GM12878 (cell line): ENCODE results near the gene SMURF1. TPM values are rescaled to one million over a fixed set of nuclear protein-coding genes. Genes with fewer than 3 reads are reported as not detected.

Experiments
- ATAC-seq: fragments of 200-7000 bp; cut with Tn5 transposase; 3 replicates; pipeline ENCODE4 v1.9.1; 2020; ENCODE audit warnings: mild to moderate bottlenecking, moderate library complexity
- BruUV-seq: library from RNA; stranded (reverse); fragments of 400-500 nt; replicated peaks from 2 replicates; lab custom pipeline; 2021; lab: Mats Ljungman, UMichigan
- CTCF ChIA-PET: fragments of 300-600 bp; sonication (Branson Sonifier 250); formaldehyde crosslinking; extraction: SDS; loops from one replicate; lab custom pipeline; 2021; ENCODE audit warnings: inconsistent platforms; lab: Yijun Ruan, JAX
- POLR2A ChIA-PET: fragments of 350-600 bp; formaldehyde crosslinking; extraction: SDS; loops from one replicate; lab custom pipeline; 2021; ENCODE audit warnings: inconsistent platforms; lab: Charles Lee
- RAD21 ChIA-PET: fragments of 300-600 bp; sonication (Branson Sonifier 250); formaldehyde crosslinking; loops from one replicate; lab custom pipeline; 2023; ENCODE audit warnings: antibody characterized with exemption; ENCODE audit not compliant: unreplicated experiment; lab: Charles Lee
- SMC1A ChIA-PET: fragments of 300-600 bp; sonication (Branson Sonifier 250); formaldehyde crosslinking; loops from one replicate; lab custom pipeline; 2023; ENCODE audit not compliant: unreplicated experiment, uncharacterized antibody; lab: Charles Lee
- DNase-seq: peaks from one replicate; pipeline ENCODE4 v3.0.0-alpha.2; 2011; ENCODE audit warnings: low read depth, low spot score
- FAIRE-seq: peaks from 3 replicates; lab custom pipeline; 2011; peaks lifted over from hg19 to GRCh38; lab: Jason Lieb, UNC
- H2AFZ ChIP-seq: 2 replicates; pipeline ENCODE4 v1.6.0; 2011; ENCODE audit warnings: low read depth, low read length, control low read depth; ENCODE audit not compliant: control insufficient read depth
- H3K27ac ChIP-seq: 2 replicates; pipeline ENCODE4 v1.5.1; 2011; ENCODE audit warnings: control low read depth; ENCODE audit not compliant: control insufficient read depth, insufficient read depth
- H3K27me3 ChIP-seq, 2 experiments: replicated peaks in 1 of 2; 2 replicates each; pipeline versions ENCODE4 v1.6.0 to v1.6.1; 2011; ENCODE audit warnings: low read length in 1 of 2; ENCODE audit not compliant: control insufficient read depth in 2 of 2, insufficient read depth in 2 of 2
- H3K36me3 ChIP-seq, 2 experiments: 2 replicates each; pipeline ENCODE4 v1.5.1; 2011; ENCODE audit warnings: low read length in 1 of 2; ENCODE audit not compliant: control insufficient read depth in 2 of 2, insufficient read depth in 2 of 2
- H3K4me1 ChIP-seq: 2 replicates; pipeline ENCODE4 v1.6.1; 2011; ENCODE audit warnings: mild to moderate bottlenecking, low read length, moderate library complexity, mixed read lengths; ENCODE audit not compliant: control insufficient read depth, insufficient read depth
- H3K4me2 ChIP-seq: 2 replicates; pipeline ENCODE4 v1.6.0; 2011; ENCODE audit warnings: control low read depth; ENCODE audit not compliant: control insufficient read depth, insufficient read depth
- H3K4me3 ChIP-seq: fragments of 200-600 bp; sonication (generic); 2 replicates; pipeline ENCODE4 v1.5.1; 2016
- H3K79me2 ChIP-seq: 2 replicates; pipeline ENCODE4 v1.6.0; 2011; ENCODE audit warnings: low read length; ENCODE audit not compliant: control insufficient read depth, insufficient read depth
- H3K9ac ChIP-seq: 2 replicates; pipeline ENCODE4 v1.8.0; 2011; ENCODE audit warnings: low read length, control low read depth, mixed read lengths; ENCODE audit not compliant: control insufficient read depth, insufficient read depth
- H3K9me3 ChIP-seq: replicated peaks from 3 replicates; pipeline ENCODE4 v1.5.1; 2011; ENCODE audit warnings: mild to moderate bottlenecking, low read length; ENCODE audit not compliant: control insufficient read depth, insufficient read depth
- H4K20me1 ChIP-seq: 2 replicates; pipeline ENCODE4 v1.6.0; 2011; ENCODE audit not compliant: control insufficient read depth, insufficient read depth
- HDAC6 ChIP-seq: fragments of 200-600 bp; sonication (generic); IDR thresholded peaks from one replicate; pipeline ENCODE4 v1.8.0; 2017; ENCODE audit warnings: antibody characterized with exemption; ENCODE audit not compliant: unreplicated experiment
- HDGF ChIP-seq: fragments of 450-650 bp; IDR thresholded peaks from 2 replicates; pipeline ENCODE4 v1.6.1; 2016; ENCODE audit warnings: antibody characterized with exemption
- NFIC ChIP-seq: IDR thresholded peaks from 2 replicates; pipeline ENCODE4 v1.6.1; 2012; ENCODE audit warnings: low read depth, mild to moderate bottlenecking, inconsistent platforms, low read length, moderate library complexity
- NR2C2 ChIP-seq: IDR thresholded peaks from 2 replicates; pipeline ENCODE4 v1.6.1; 2011; ENCODE audit warnings: borderline replicate concordance, low read depth; ENCODE audit not compliant: control insufficient read depth, insufficient read length
- PAX8 ChIP-seq: fragments of 450-650 bp; IDR thresholded peaks from 2 replicates; pipeline ENCODE4 v1.6.1; 2017; ENCODE audit warnings: mild to moderate bottlenecking, moderate library complexity
- SIX5 ChIP-seq: IDR thresholded peaks from 2 replicates; pipeline ENCODE4 v1.6.1; 2011; ENCODE audit warnings: mild to moderate bottlenecking, low read depth, low read length, moderate library complexity; ENCODE audit not compliant: severe bottlenecking
- SPI1 ChIP-seq: IDR thresholded peaks from 2 replicates; pipeline ENCODE4 v1.6.1; 2011; ENCODE audit warnings: low read depth, mild to moderate bottlenecking, low read length, moderate library complexity, borderline replicate concordance; ENCODE audit not compliant: insufficient read depth
- SREBF1 ChIP-seq: IDR thresholded peaks from 2 replicates; pipeline ENCODE4 v1.6.1; 2012; ENCODE audit warnings: mild to moderate bottlenecking, low read length
- SRF ChIP-seq, 2 experiments: IDR thresholded peaks; 2 replicates each; pipeline ENCODE4 v1.6.1; 2011; ENCODE audit warnings: low read depth in 2 of 2, low read length in 2 of 2, mild to moderate bottlenecking in 1 of 2, moderate library complexity in 1 of 2
- WGBS: methylation state at CpG from one replicate; pipeline ENCODE4 v1.1.6; 2016; ENCODE audit warnings: low lambda C conversion rate; ENCODE audit not compliant: insufficient replicate concordance, insufficient coverage; ENCODE audit errors: missing lambda C conversion rate; 5-methylcytosine and 5-hydroxymethylcytosine counted together
- in situ Hi-C: fragments of 300-500 bp; cut with MboI; formaldehyde crosslinking; loops from 9 replicates; pipeline ENCODE4 v1.14.3; 2018; ENCODE audit warnings: mixed read lengths
- intact Hi-C: fragments of 100-400 bp; cut with micrococcal nuclease; formaldehyde crosslinking; loops from one replicate; pipeline ENCODE4 v1.14.2; 2022; ENCODE audit not compliant: unreplicated experiment
- polyA plus RNA-seq, 11 experiments: library from polyadenylated mRNA; depleted of rRNA in 4 of 11; unstranded in 6 of 11; stranded (reverse) in 5 of 11; fragments of >200 nt; fragmentation: Nextera tagmentation in 4 of 11; fragmentation: Illumina TruSeq in 1 of 11; extraction: Ambion mirVana in 4 of 11; extraction: Trizol in 1 of 11; gene quantifications; 1 replicate in 1 of 11; 2 replicates in 10 of 11; pipeline versions ENCODE4 v1.2.1 to v1.2.3, GENCODE V29; 2011 to 2016; ENCODE audit warnings: inconsistent platforms in 2 of 11, missing spikeins in 2 of 11, low read depth in 1 of 11
- total RNA-seq, 4 experiments: library from RNA; depleted of rRNA in 3 of 4; stranded (reverse); fragments of >200 nt in 3 of 4; fragmentation: Illumina TruSeq in 1 of 4; extraction: Trizol in 1 of 4; gene quantifications; 2 replicates each; pipeline versions ENCODE4 v1.2.1 to v1.2.3, GENCODE V29; 2013 to 2021
- TF ChIP-seq, protein P1 (sequence below): IDR thresholded peaks from 2 replicates; pipeline ENCODE4 v1.6.1; 2012; ENCODE audit warnings: low read depth, low read length, improper control_type of control experiment
- TF ChIP-seq, protein P2 (sequence below): fragments of 450-650 bp; IDR thresholded peaks from 2 replicates; pipeline ENCODE4 v1.6.1; 2018; ENCODE audit warnings: mild to moderate bottlenecking, low read depth, moderate library complexity; ENCODE audit not compliant: partially characterized antibody
- TF ChIP-seq, protein P3 (sequence below): fragments of 450-650 bp; IDR thresholded peaks from 2 replicates; pipeline ENCODE4 v1.6.1; 2017; ENCODE audit warnings: antibody characterized with exemption, mild to moderate bottlenecking, moderate library complexity
- TF ChIP-seq, protein P4 (sequence below): fragments of 450-650 bp; formaldehyde crosslinking; IDR thresholded peaks from 2 replicates; pipeline ENCODE4 v1.5.0; 2022; ENCODE audit warnings: mild to moderate bottlenecking, missing genetic modification characterization

The SMURF1 gene
- total and polyA plus RNA-seq, 10 of the 15 experiments (the other 5 are each of a cell fraction or from before 2014, with no cell fraction given) = 0.76 to 14.0 (median 7.9) TPM

DNA sequence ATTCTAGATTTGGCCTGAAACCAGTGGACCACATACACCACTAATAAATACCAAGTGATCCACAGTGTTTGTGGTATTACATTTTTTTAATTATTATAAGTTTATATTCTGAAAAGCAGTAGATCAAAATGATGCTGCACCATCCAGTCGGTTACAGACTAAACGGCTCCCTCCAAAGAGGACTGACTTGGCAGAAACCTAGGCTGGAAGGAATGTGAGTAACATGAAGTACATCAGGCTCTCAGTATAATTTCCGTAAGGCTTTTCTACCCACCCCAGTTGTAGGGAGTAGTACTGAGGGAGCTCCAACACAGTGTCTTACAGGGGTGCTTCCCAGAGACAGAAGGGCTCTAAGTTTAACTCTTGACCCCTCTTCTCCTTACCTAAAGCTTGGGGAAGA is 146.1 kb downstream of the SMURF1 start:
- ChIA-PET SMC1A (interaction anchor here (1.0 kb wide), 1 partner anchor 38 kb away, joined by 3 read pairs; no protein-coding TSS in a partner anchor), RAD21 (interaction anchor here (1.7 kb wide), 1 partner anchor 8 kb away, joined by 3 read pairs; no protein-coding TSS in a partner anchor), CTCF (interaction anchor here (0.5 kb wide), 1 partner anchor 136 kb away, joined by 3 read pairs; no protein-coding TSS in a partner anchor), POLR2A (interaction anchor here (0.7 kb wide), 1 partner anchor 339 kb away, joined by 7 read pairs; no protein-coding TSS in a partner anchor)
- H3K4me3 ChIP-seq = no peak overlapping the region
- no TSS peak for BruUV-seq
- 98% methylated on average over 3 of the region's 3 CpGs for WGBS
- in situ Hi-C loops = no loop called here
- H4K20me1 ChIP-seq = no peaks in the 10 kb centered on the region
- DNase-seq (no peak), ATAC-seq (no peak), FAIRE-seq (no peak)
- intact Hi-C loops = no loop called here
- TF ChIP-seq, protein P1, sequence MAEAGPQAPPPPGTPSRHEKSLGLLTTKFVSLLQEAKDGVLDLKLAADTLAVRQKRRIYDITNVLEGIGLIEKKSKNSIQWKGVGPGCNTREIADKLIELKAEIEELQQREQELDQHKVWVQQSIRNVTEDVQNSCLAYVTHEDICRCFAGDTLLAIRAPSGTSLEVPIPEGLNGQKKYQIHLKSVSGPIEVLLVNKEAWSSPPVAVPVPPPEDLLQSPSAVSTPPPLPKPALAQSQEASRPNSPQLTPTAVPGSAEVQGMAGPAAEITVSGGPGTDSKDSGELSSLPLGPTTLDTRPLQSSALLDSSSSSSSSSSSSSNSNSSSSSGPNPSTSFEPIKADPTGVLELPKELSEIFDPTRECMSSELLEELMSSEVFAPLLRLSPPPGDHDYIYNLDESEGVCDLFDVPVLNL = no peak
- TF ChIP-seq, protein P2, sequence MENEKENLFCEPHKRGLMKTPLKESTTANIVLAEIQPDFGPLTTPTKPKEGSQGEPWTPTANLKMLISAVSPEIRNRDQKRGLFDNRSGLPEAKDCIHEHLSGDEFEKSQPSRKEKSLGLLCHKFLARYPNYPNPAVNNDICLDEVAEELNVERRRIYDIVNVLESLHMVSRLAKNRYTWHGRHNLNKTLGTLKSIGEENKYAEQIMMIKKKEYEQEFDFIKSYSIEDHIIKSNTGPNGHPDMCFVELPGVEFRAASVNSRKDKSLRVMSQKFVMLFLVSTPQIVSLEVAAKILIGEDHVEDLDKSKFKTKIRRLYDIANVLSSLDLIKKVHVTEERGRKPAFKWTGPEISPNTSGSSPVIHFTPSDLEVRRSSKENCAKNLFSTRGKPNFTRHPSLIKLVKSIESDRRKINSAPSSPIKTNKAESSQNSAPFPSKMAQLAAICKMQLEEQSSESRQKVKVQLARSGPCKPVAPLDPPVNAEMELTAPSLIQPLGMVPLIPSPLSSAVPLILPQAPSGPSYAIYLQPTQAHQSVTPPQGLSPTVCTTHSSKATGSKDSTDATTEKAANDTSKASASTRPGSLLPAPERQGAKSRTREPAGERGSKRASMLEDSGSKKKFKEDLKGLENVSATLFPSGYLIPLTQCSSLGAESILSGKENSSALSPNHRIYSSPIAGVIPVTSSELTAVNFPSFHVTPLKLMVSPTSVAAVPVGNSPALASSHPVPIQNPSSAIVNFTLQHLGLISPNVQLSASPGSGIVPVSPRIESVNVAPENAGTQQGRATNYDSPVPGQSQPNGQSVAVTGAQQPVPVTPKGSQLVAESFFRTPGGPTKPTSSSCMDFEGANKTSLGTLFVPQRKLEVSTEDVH = no peak
- no peak for TF ChIP-seq SPI1
- TF ChIP-seq NR2C2 = no peak
- TF ChIP-seq HDGF = no peak
- no peak for TF ChIP-seq SIX5
- TF ChIP-seq, protein P3, sequence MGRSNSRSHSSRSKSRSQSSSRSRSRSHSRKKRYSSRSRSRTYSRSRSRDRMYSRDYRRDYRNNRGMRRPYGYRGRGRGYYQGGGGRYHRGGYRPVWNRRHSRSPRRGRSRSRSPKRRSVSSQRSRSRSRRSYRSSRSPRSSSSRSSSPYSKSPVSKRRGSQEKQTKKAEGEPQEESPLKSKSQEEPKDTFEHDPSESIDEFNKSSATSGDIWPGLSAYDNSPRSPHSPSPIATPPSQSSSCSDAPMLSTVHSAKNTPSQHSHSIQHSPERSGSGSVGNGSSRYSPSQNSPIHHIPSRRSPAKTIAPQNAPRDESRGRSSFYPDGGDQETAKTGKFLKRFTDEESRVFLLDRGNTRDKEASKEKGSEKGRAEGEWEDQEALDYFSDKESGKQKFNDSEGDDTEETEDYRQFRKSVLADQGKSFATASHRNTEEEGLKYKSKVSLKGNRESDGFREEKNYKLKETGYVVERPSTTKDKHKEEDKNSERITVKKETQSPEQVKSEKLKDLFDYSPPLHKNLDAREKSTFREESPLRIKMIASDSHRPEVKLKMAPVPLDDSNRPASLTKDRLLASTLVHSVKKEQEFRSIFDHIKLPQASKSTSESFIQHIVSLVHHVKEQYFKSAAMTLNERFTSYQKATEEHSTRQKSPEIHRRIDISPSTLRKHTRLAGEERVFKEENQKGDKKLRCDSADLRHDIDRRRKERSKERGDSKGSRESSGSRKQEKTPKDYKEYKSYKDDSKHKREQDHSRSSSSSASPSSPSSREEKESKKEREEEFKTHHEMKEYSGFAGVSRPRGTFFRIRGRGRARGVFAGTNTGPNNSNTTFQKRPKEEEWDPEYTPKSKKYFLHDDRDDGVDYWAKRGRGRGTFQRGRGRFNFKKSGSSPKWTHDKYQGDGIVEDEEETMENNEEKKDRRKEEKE = no peak
- TF ChIP-seq, protein P4, sequence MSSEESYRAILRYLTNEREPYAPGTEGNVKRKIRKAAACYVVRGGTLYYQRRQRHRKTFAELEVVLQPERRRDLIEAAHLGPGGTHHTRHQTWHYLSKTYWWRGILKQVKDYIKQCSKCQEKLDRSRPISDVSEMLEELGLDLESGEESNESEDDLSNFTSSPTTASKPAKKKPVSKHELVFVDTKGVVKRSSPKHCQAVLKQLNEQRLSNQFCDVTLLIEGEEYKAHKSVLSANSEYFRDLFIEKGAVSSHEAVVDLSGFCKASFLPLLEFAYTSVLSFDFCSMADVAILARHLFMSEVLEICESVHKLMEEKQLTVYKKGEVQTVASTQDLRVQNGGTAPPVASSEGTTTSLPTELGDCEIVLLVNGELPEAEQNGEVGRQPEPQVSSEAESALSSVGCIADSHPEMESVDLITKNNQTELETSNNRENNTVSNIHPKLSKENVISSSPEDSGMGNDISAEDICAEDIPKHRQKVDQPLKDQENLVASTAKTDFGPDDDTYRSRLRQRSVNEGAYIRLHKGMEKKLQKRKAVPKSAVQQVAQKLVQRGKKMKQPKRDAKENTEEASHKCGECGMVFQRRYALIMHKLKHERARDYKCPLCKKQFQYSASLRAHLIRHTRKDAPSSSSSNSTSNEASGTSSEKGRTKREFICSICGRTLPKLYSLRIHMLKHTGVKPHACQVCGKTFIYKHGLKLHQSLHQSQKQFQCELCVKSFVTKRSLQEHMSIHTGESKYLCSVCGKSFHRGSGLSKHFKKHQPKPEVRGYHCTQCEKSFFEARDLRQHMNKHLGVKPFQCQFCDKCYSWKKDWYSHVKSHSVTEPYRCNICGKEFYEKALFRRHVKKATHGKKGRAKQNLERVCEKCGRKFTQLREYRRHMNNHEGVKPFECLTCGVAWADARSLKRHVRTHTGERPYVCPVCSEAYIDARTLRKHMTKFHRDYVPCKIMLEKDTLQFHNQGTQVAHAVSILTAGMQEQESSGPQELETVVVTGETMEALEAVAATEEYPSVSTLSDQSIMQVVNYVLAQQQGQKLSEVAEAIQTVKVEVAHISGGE (CRISPR knock-in tag) = no peak
- no peak for TF ChIP-seq PAX8
- no peak for TF ChIP-seq SREBF1
- no peak for TF ChIP-seq SRF (IDR thresholded peaks at IDR 0.05; ENCODE audit: low read depth in 2 of 2, low read length in 2 of 2)
- no peak for TF ChIP-seq NFIC
- no peak for TF ChIP-seq HDAC6
- no peak overlapping the region for H3K9ac ChIP-seq
- H3K4me1 ChIP-seq = peaks cover 13% of the 10 kb centered on the region
- H3K9me3 ChIP-seq = no peaks in the 10 kb centered on the region
- H2AFZ ChIP-seq = no peak overlapping the region
- H3K36me3 ChIP-seq = peaks cover 23 to 41% of the 10 kb centered on the region in 2 experiments; a peak in 3 of 4 replicates
- no peaks in the 10 kb centered on the region for H3K27me3 ChIP-seq
- no peak overlapping the region for H3K27ac ChIP-seq
- no peaks in the 10 kb centered on the region for H3K79me2 ChIP-seq
- H3K4me2 ChIP-seq = no peak overlapping the region
